ENCODE results near the gene TPH2. TPM values are rescaled to one million over a fixed set of nuclear protein-coding genes. Genes with fewer than 3 reads are reported as not detected.

Gene TPH2
- total and polyA plus RNA-seq, 2 experiments from 2014 or later, result not detected

DNA sequence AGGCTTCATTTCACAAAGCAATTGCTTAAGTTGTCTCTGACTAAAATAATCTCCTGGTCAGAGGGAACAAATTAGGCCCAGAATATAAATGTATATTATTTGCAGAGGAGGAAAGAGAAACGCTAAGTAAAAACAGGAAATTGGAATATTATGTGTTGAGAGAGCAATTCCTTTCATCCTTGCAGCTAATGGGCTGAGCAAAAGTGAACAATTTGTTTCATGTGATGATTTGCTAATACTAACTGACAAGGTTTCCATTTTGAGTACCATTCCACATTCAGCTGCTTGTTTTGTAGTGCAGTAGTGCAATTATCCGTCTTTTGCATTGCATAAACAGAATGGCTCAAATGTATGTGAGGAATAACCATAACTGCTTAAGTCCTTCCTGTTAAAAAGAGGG lies 103.2 kb downstream of the TPH2 start:
- in situ Hi-C loops (cut with MboI), result no loop called here
- no peaks in the 10 kb centered on the region for H3K27me3 ChIP-seq (replicated peaks; ENCODE audit: insufficient read depth)
- no peaks in the 10 kb centered on the region for H3K36me3 ChIP-seq (ENCODE audit: low read depth)
- H3K9me3 ChIP-seq (ENCODE audit: low read depth), result no peaks in the 10 kb centered on the region
- no peaks in the 10 kb centered on the region for H4K20me1 ChIP-seq (ENCODE audit: insufficient read depth)
- H3K4me2 ChIP-seq (ENCODE audit: unreplicated experiment), result no peak overlapping the region
- H3K79me2 ChIP-seq (ENCODE audit: insufficient read depth), result no peaks in the 10 kb centered on the region
- H3F3A ChIP-seq (ENCODE audit: insufficient read depth), result no peaks in the 10 kb centered on the region
- H3K27ac ChIP-seq, result no peak overlapping the region
- no peak overlapping the region for H3K4me3 ChIP-seq
- no peak overlapping the region for H2AFZ ChIP-seq
- no peak for DNase-seq
- H3K4me1 ChIP-seq (ENCODE audit: insufficient read depth), result no peaks in the 10 kb centered on the region
- WGBS, 2 experiments (ENCODE audit: low coverage in 1 of 2, low lambda C conversion rate in 2 of 2, missing lambda C conversion rate in 2 of 2), result 0 to 2% methylated on average over 2 of the region's 2 CpGs
- H3K9ac ChIP-seq, result no peak overlapping the region
- TF ChIP-seq EZH2phosphoT487 (IDR thresholded peaks at IDR 0.05; ENCODE audit: insufficient read depth, low read depth) (no peak), EZH2 (IDR thresholded peaks at IDR 0.05; ENCODE audit: insufficient read depth, poor library complexity, severe bottlenecking) (no peak)
- no peaks in the 10 kb centered on the region for H3K9me2 ChIP-seq (ENCODE audit: insufficient read depth)

DNA sequence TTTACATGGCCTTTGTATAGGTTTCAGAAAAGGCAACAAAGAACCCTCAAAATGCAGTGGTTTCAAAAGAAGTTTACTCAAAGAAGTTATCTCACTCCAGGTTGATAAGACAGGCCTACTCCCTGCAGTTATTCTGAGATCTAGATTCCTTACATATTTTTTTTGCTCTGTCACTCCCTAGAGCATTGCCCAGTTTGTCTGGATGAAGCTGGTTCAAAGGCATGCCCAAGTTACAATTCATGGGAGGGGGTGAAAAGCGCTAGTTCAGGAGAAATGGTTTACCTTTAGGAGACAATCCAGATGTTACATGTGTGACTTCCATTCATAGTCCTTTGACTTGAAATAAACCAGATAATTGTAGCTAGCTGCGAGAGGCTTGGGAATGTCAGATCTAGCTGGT lies 115.0 kb downstream of the TPH2 start:
- no peaks in the 10 kb centered on the region for H3K27me3 ChIP-seq (replicated peaks; ENCODE audit: insufficient read depth)
- no peaks in the 10 kb centered on the region for H4K20me1 ChIP-seq (ENCODE audit: insufficient read depth)
- no peak overlapping the region for H3K4me3 ChIP-seq
- no peak overlapping the region for H2AFZ ChIP-seq
- H3K9ac ChIP-seq, result no peak overlapping the region
- 12 to 21% methylated on average over 2 of the region's 2 CpGs for WGBS, 2 experiments (ENCODE audit: low coverage in 1 of 2, low lambda C conversion rate in 2 of 2, missing lambda C conversion rate in 2 of 2)
- H3K27ac ChIP-seq, result no peak overlapping the region
- H3K79me2 ChIP-seq (ENCODE audit: insufficient read depth), result no peaks in the 10 kb centered on the region
- in situ Hi-C loops (cut with MboI), result no loop called here
- H3K9me3 ChIP-seq (ENCODE audit: low read depth), result no peaks in the 10 kb centered on the region
- no peaks in the 10 kb centered on the region for H3K4me1 ChIP-seq (ENCODE audit: insufficient read depth)
- no peaks in the 10 kb centered on the region for H3K9me2 ChIP-seq (ENCODE audit: insufficient read depth)
- TF ChIP-seq EZH2phosphoT487 (IDR thresholded peaks at IDR 0.05; ENCODE audit: insufficient read depth, low read depth) (no peak), EZH2 (IDR thresholded peaks at IDR 0.05; ENCODE audit: insufficient read depth, poor library complexity, severe bottlenecking) (no peak)
- no peaks in the 10 kb centered on the region for H3F3A ChIP-seq (ENCODE audit: insufficient read depth)
- no peaks in the 10 kb centered on the region for H3K36me3 ChIP-seq (ENCODE audit: low read depth)
- no peak overlapping the region for H3K4me2 ChIP-seq (ENCODE audit: unreplicated experiment)
- DNase-seq, result no peak

DNA sequence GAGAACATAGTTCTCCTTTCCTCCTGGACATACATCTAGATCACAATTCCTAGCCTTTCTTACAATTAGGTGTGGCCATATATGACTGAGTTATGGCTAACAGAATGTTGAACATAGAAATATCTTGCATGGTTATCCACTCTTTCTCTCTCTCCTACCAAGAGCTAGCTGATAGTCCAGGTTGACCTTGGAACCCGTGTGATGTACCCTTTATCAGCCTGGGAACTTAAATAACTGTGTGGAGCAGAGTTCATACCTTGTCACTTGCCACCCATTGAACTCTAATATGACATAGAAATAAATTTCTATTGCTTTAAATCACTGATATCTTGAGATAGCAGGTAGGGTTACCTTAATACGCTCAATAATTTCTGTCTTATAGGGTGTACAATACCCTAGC lies 115.9 kb downstream of the TPH2 start:
- no peak overlapping the region for H3K4me2 ChIP-seq (ENCODE audit: unreplicated experiment)
- no peaks in the 10 kb centered on the region for H3F3A ChIP-seq (ENCODE audit: insufficient read depth)
- no peak for DNase-seq
- no peak for TF ChIP-seq EZH2 (IDR thresholded peaks at IDR 0.05; ENCODE audit: insufficient read depth, poor library complexity, severe bottlenecking)
- no peak for TF ChIP-seq EZH2phosphoT487 (IDR thresholded peaks at IDR 0.05; ENCODE audit: insufficient read depth, low read depth)
- H3K27ac ChIP-seq, result no peak overlapping the region
- no peaks in the 10 kb centered on the region for H3K9me3 ChIP-seq (ENCODE audit: low read depth)
- 5 to 6% methylated on average over 2 of the region's 2 CpGs for WGBS, 2 experiments (ENCODE audit: low coverage in 1 of 2, low lambda C conversion rate in 2 of 2, missing lambda C conversion rate in 2 of 2)
- H3K4me3 ChIP-seq, result no peak overlapping the region
- no peaks in the 10 kb centered on the region for H4K20me1 ChIP-seq (ENCODE audit: insufficient read depth)
- no peaks in the 10 kb centered on the region for H3K79me2 ChIP-seq (ENCODE audit: insufficient read depth)
- no peaks in the 10 kb centered on the region for H3K4me1 ChIP-seq (ENCODE audit: insufficient read depth)
- no peak overlapping the region for H3K9ac ChIP-seq
- in situ Hi-C loops (cut with MboI), result no loop called here
- H3K27me3 ChIP-seq (replicated peaks; ENCODE audit: insufficient read depth), result no peaks in the 10 kb centered on the region
- H3K9me2 ChIP-seq (ENCODE audit: insufficient read depth), result no peaks in the 10 kb centered on the region
- H2AFZ ChIP-seq, result no peak overlapping the region
- H3K36me3 ChIP-seq (ENCODE audit: low read depth), result no peaks in the 10 kb centered on the region

DNA sequence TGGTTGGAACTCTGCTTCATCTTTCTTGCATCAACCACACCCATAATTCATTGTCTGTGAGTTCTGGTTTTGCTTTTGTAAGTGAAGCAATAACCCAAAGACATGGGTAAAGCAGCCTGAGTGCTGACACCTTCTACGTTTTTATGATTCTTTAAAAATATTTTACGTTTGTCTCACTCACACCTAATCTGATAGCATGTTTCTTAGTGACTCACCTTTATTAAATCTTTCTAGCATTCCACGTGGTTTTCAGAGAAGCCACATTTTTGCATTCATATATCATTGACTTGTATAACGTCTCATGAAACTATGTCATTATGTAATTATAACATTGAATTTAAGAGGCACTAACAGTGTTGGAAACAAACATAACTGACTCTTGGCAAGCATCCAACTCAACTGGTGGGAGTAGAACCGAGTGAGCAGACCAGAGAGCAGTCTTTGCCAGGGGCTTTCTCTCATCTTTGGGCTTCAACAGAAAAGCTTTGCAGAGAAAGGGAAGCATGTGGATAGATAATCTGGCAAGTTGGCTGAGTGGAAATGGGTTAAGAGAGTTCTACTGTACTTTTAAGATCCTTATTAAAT lies 118.8 kb downstream of the TPH2 start:
- no peaks in the 10 kb centered on the region for H4K20me1 ChIP-seq (ENCODE audit: insufficient read depth)
- no peak overlapping the region for H3K4me2 ChIP-seq (ENCODE audit: unreplicated experiment)
- no peak overlapping the region for H3K9ac ChIP-seq
- no peak overlapping the region for H3K4me3 ChIP-seq
- 2 to 3% methylated on average over 5 of the region's 5 CpGs for WGBS, 2 experiments (ENCODE audit: low coverage in 1 of 2, low lambda C conversion rate in 2 of 2, missing lambda C conversion rate in 2 of 2)
- H3K27me3 ChIP-seq (replicated peaks; ENCODE audit: insufficient read depth), result no peaks in the 10 kb centered on the region
- H3F3A ChIP-seq (ENCODE audit: insufficient read depth), result no peaks in the 10 kb centered on the region
- H3K9me3 ChIP-seq (ENCODE audit: low read depth), result no peaks in the 10 kb centered on the region
- TF ChIP-seq EZH2 (IDR thresholded peaks at IDR 0.05; ENCODE audit: insufficient read depth, poor library complexity, severe bottlenecking) (no peak), EZH2phosphoT487 (IDR thresholded peaks at IDR 0.05; ENCODE audit: insufficient read depth, low read depth) (no peak)
- no peaks in the 10 kb centered on the region for H3K36me3 ChIP-seq (ENCODE audit: low read depth)
- no peaks in the 10 kb centered on the region for H3K9me2 ChIP-seq (ENCODE audit: insufficient read depth)
- in situ Hi-C loops (cut with MboI), result no loop called here
- no peak overlapping the region for H3K27ac ChIP-seq
- no peak for DNase-seq
- H2AFZ ChIP-seq, result no peak overlapping the region
- H3K4me1 ChIP-seq (ENCODE audit: insufficient read depth), result no peaks in the 10 kb centered on the region
- no peaks in the 10 kb centered on the region for H3K79me2 ChIP-seq (ENCODE audit: insufficient read depth)

DNA sequence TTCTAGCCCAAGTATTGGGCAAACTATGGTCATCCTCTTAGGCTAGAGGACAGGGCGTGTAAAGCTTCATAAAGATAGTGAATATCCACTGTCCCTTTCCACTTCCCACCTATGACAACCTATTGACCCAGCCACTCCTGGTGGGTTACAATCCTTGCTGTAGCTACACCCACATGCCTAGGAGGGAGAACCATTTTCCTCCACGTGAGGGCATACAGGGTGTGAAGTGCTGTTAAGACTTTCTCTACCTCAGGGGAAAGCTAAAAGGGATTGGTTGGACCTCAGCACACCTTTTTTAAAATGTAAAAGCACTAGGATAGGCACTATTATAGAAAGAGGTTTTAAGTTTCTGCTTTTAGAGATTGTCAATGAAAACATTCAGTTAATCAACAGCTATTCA lies 124.4 kb downstream of the TPH2 start:
- H2AFZ ChIP-seq, result no peak overlapping the region
- no peak overlapping the region for H3K27ac ChIP-seq
- TF ChIP-seq EZH2 (IDR thresholded peaks at IDR 0.05; ENCODE audit: insufficient read depth, poor library complexity, severe bottlenecking) (no peak), EZH2phosphoT487 (IDR thresholded peaks at IDR 0.05; ENCODE audit: insufficient read depth, low read depth) (no peak)
- no peaks in the 10 kb centered on the region for H3K79me2 ChIP-seq (ENCODE audit: insufficient read depth)
- no peaks in the 10 kb centered on the region for H3K36me3 ChIP-seq (ENCODE audit: low read depth)
- in situ Hi-C loops (cut with MboI), result no loop called here
- H4K20me1 ChIP-seq (ENCODE audit: insufficient read depth), result no peaks in the 10 kb centered on the region
- no peaks in the 10 kb centered on the region for H3K9me2 ChIP-seq (ENCODE audit: insufficient read depth)
- H3K9ac ChIP-seq, result no peak overlapping the region
- 14 to 18% methylated on average over 2 of the region's 2 CpGs for WGBS, 2 experiments (ENCODE audit: low coverage in 1 of 2, low lambda C conversion rate in 2 of 2, missing lambda C conversion rate in 2 of 2)
- DNase-seq, result no peak
- no peaks in the 10 kb centered on the region for H3K4me1 ChIP-seq (ENCODE audit: insufficient read depth)
- H3K9me3 ChIP-seq (ENCODE audit: low read depth), result no peaks in the 10 kb centered on the region
- H3K27me3 ChIP-seq (replicated peaks; ENCODE audit: insufficient read depth), result no peaks in the 10 kb centered on the region
- H3K4me3 ChIP-seq, result no peak overlapping the region
- no peaks in the 10 kb centered on the region for H3F3A ChIP-seq (ENCODE audit: insufficient read depth)
- H3K4me2 ChIP-seq (ENCODE audit: unreplicated experiment), result no peak overlapping the region
